Measurements from ENCODE around the gene FGD2.

Gene FGD2

DNA sequence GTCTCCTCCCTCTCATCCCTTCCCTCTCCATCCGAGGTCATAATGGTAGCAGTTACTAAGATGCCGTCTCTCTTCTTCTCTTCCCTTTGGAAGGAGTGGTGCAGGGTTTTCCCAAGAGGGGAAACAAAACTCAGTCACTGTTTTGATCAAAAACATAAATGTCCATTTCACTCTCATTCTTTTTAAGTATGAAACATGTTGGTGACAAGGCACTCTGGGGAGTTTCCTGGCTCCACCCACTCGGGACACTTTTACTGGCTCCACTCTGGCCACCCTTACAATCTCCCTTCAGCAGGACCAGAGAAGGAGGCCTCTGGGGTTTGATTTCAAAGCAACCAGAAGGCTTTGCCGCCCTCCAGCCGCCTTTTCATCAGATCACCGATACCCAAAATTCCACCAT is 57.0 kb downstream of the FGD2 start:
- DNase-seq: no peak

DNA sequence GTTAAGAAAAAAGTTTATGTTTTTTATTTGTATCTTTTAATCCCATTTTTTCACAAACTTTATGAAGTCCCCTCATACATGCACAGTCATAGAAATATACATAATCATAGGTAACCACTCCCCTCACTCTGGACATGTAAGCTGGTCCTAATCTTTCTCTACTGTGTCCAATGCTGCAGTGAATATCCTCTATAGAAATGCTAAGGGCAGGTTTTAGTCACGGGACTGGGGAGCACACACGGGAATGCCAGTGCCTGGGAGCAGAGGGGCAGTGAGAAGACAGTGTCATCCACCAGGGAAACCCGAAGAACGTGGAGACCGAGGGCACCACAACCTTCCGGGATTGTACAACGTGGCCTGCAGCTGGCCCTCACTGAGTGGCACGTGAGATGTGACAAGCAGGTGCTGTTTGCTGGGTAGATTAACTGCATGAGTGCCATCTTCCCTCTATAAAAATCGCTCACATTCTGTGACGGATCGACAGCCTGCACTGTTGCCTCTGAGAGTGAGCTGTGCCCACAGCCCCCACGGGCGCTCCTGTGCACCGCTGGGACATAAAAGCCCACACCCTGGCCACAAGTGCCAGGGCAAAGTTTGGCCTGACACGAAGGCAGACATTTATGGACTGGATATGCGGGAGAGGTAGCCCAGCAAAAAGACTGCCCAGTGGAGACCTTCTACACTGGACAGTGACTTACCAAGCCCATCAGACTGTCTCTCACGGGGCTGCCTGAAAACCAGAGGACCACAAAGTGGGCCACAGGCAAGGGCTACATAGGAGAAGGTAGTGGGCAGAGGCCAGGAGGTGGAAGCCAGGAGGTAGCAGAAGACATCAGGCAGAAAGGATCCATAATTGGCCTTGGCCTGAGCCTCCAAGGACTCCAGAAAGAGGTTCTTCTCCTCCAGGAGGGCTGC is 63.2 kb downstream of the FGD2 start:
- no peak for DNase-seq

DNA sequence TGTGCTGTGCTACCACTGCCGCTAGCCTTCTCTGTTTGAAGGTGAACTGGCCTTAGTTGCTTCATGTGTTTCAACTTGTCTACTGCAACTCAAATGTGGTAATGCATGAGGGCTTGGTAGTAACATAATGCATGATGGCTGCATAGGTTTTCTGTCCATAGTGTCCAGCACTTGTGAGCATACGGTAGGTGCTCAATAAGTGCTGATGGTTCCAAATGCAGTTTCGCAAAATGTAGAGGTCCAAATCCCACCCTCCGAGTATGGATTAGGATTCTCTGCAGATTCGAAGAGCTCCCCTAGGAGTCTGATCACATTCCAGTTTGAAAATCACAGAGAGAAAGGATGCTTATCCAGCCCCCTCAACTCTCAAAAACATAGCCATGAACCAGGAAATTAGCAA is 64.2 kb downstream of the FGD2 start:
- no peak for DNase-seq

DNA sequence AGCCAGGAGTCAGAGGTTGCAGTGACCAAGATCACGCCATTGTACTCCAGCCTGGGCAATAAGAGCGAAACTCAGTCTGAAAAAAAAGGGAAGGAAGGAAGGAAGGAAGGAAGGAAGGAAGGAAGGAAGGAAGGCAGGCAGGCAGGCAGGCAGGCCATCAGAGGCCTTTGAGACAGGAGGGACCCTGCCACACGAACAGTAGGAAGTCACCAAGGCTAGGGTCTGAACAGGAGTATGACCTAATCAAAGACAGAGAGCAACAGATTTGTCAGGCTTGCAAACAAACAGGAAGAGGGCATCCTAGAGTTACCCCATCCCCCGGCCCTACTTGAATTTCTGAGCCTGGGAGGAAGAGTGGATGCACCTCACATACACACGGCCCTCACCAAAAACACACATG is 67.1 kb downstream of the FGD2 start:
- DNase-seq: no peak

DNA sequence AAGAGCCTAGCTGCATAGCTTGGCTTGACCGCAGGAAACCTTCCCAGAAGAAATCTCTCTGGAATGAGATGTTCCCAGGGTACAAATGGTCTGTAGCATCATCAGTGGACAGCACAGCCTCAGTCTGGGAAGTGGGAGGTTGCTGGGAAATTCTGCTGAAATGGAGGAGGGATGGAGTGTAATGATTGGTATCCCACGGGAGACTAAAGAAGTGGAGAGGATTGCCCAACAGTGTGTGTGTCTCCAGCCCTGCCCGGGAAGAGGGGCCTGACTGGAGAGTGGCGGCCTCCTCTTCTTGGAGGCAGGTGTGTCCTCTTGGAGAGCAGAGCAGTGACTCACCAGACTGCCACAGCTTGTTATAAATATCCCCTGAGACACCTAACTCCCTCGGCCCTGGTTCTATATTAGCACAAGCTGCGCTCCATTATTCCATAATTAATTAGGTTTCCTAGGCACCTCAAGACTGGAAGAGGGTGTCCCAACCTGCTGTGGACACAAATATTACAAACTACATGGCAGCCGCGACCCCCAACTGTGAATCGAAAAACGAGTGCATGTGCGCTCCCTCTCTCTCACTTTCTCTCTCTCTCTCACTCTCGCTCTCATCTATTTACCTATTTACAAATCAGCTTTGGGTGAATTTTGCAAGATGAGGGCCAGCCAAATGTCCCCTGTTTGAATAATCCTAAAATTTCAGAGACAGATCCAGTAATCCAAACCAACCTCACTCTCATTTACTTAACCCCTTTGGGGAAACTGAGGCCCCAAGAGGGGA is 68.8 kb downstream of the FGD2 start:
- no peak for DNase-seq

DNA sequence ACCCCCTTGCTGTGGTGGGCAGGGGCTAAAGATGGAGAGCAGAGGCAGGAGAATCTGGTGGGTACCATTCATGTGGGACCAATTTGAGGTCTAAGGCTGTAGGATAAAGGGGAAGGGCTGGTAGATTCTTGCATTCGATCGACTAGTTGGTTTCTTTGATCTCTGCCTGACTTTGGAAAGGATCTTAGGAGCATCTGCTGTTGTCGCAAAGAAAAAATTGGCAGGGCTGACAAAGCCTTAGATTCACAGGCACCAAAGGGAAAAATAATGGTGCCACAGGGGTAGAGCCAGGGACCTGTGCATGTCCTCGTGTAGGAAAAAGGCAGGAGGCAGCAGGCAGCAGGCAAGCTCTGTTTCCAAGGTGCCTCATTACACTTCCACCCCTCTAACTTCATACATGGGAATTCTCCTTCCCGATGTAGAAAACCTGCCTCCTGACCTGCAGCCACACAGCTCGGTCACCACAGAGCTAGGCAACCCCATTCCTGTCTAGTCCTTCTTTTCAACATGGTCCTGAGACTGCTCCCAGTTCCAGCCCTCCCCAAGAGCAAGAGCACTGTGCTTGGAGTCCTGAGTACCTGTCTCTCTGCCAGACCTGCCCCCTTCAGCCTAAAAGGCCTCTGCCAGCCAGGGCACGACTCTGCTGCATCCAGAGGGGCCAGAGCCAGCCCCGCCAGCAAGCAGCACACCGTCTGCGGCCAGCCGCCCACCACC is 71.9 kb downstream of the FGD2 start:
- DNase-seq: no peak

DNA sequence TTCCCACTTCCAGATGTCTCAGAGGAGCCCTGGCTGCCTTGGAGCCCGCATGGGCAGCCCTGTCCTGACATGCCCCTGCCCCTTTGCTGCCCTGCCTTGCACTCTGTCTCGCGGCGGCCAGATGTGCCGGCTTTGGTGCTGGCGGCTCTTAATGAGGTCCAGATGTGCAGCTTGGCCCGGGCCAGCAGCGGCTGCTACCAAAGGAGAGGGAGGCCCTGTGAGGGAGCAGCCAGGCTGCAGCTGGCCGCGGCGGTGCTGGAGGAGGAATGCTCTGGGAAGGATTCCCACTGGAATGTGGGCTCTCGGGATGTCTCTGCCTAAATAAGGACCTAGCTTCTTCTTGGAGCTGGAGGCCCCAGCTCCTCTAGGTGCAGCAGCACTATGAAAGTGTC is 72.4 kb downstream of the FGD2 start:
- DNase-seq: no peak
